ENCODE data around the gene SLC43A2. TPM values are rescaled to one million over a fixed set of nuclear protein-coding genes. Genes with fewer than 3 reads are reported as not detected.

The SLC43A2 gene
- total RNA-seq, 1 experiment from 2014 or later: 12.6 TPM

- Histone ChIP-seq H3K4me3 (replicated peaks in 1 of 2; ENCODE audit: low read depth in 1 of 2, low read length in 2 of 2) (peak overlapping the region in 1 of 2 experiments; percentile 61; a peak in 1 of 4 replicates), H3K4me2 (ENCODE audit: low read length) (peak overlapping the region; percentile 93), H4K20me1 (ENCODE audit: insufficient read depth) (no peaks in the 10 kb centered on the region), H3K79me2 (ENCODE audit: insufficient read depth, low read length) (no peaks in the 10 kb centered on the region), H3K27ac (ENCODE audit: low read depth, low read length) (no peak overlapping the region), H3K9me3 (ENCODE audit: control insufficient read depth in 1 of 2, insufficient read depth in 1 of 2, low read depth in 1 of 2, low read length in 2 of 2) (no peaks in the 10 kb centered on the region), H3K9me2 (ENCODE audit: insufficient read depth) (no peaks in the 10 kb centered on the region), H3K4me1 (ENCODE audit: control insufficient read depth in 1 of 2, insufficient read depth in 2 of 2, low read length in 2 of 2) (peaks cover 22 to 47% of the 10 kb centered on the region in 2 experiments), H3K9ac (ENCODE audit: low read length) (peak overlapping the region; percentile 65; the same call in 1 of the 2 replicates), H3K36me3 (ENCODE audit: control insufficient read depth in 1 of 2, insufficient read depth in 2 of 2, low read length in 2 of 2) (no peaks in the 10 kb centered on the region), H3K27me3 (ENCODE audit: insufficient read depth, low read length) (no peaks in the 10 kb centered on the region), H2AFZ (ENCODE audit: low read depth, low read length, poor library complexity, severe bottlenecking) (no peak overlapping the region)
- no peak for ATAC-seq
- no peak for DNase-seq (ENCODE audit: low read depth, low spot score)
- RAD21 ChIA-PET (ENCODE audit: low non-redundant PET in 1 of 2, low total read pairs in 2 of 2, uncharacterized antibody in 2 of 2, unreplicated experiment in 2 of 2): no interaction called here
- CTCF ChIA-PET: no interaction called here
- no TSS peak for BruUV-seq (replicated peaks)
- TF ChIP-seq SIN3A (IDR thresholded peaks at IDR 0.05; ENCODE audit: low read depth): no peak
- TF ChIP-seq MAX (IDR thresholded peaks at IDR 0.05): no peak
- no peak for TF ChIP-seq ZFX (IDR thresholded peaks at IDR 0.05)
- no peak for TF ChIP-seq POLR2A (IDR thresholded peaks at IDR 0.05; ENCODE audit: borderline replicate concordance, extremely low read depth, insufficient read depth, insufficient read length)
- TF ChIP-seq CBX3 (IDR thresholded peaks at IDR 0.05; ENCODE audit: low read depth): no peak
- TF ChIP-seq EZH2phosphoT487 (IDR thresholded peaks at IDR 0.05; ENCODE audit: borderline replicate concordance): no peak
- no peak for TF ChIP-seq JUND (IDR thresholded peaks at IDR 0.05)
- no peak for TF ChIP-seq CTCF (IDR thresholded peaks at IDR 0.05 in 2 of 3, conservative IDR thresholded peaks at IDR 0.05 in 1 of 3; ENCODE audit: borderline replicate concordance in 1 of 3, insufficient read depth in 1 of 3, low read depth in 2 of 3, low read length in 2 of 3)
- TF ChIP-seq EGR1 (IDR thresholded peaks at IDR 0.05; ENCODE audit: low read depth): no peak
- TF ChIP-seq YY1 (IDR thresholded peaks at IDR 0.05; ENCODE audit: extremely low read depth, insufficient replicate concordance, low read depth, low read length): no peak
- TF ChIP-seq FOSL1 (IDR thresholded peaks at IDR 0.05; ENCODE audit: low read depth): no peak
- no peak for TF ChIP-seq SRF (IDR thresholded peaks at IDR 0.05; ENCODE audit: low read depth)
- TF ChIP-seq REST (IDR thresholded peaks at IDR 0.05; ENCODE audit: low read depth): no peak
- TF ChIP-seq RAD21 (IDR thresholded peaks at IDR 0.05; ENCODE audit: low read depth): no peak
- no peak for TF ChIP-seq ZBTB33 (IDR thresholded peaks at IDR 0.05; ENCODE audit: extremely low read depth, insufficient replicate concordance, low read length)
- TF ChIP-seq ATF3 (IDR thresholded peaks at IDR 0.05): no peak
- no peak for TF ChIP-seq SP1 (IDR thresholded peaks at IDR 0.05; ENCODE audit: low read depth)
- no peak for TF ChIP-seq EZH2 (IDR thresholded peaks at IDR 0.05)
- intact Hi-C loops (cut with micrococcal nuclease): loop anchor here (5.0 kb wide), 1 partner anchor 387 kb away; no protein-coding TSS in a partner anchor
- POLR2A ChIA-PET: no interaction called here
Observed at GRCh38 chr17:1644493-1645206, 16.0 kb upstream of the SLC43A2 start.
